NCI-H446 treated with DMSO at 0.1 percent for 48 hours (cell line): ENCODE measurements around the gene TREML4.

Experiments used
- DNase-seq: peaks from one replicate; lab custom pipeline; 2025; lab: John Stamatoyannopoulos, UW

TREML4 gene

DNA sequence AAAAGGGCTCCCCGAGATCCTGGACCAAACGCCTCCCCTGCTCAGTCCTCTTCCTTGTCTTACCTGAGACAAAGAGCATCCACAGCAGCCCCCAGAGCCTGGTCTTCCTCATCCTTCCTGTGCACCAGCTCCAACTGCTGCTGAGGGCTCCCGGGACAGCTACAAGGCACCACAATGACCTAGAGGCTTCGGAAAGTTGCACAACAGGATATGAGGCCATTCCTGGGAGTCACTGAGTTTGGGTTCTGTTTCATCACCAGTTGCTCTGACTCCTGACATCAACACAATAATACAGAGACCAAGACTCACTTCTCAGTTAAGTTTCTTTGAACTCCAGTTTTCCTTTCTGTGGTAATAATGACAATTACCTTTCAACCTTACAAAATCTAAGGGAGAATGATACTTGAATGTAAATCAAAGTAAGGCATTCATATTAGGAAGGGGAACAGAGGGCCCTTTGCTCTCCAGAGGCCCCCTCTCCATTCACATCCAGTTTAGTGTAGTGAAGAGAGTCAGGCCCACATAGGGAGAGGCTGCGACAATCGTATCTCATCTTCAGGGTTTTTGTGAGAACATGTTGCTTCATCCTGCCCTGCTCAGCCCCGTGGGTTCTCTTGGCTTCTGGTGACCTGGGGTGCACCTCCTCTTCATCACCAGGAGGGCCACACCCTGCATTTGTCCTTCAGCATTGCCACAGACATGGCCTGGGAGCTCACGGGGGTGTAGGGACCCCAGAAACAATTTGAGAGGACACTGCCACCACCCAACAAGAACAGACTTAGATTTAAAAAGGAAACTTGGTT lies 58.6 kb downstream of the TREML4 start, which contains the start of gene TREM1:
Gene TREM1, minus strand, starts transcription at position 139 of the 803 bp plus-strand sequence. Its CDS starts 27 bp downstream, at position 112.
- no peak for DNase-seq

DNA sequence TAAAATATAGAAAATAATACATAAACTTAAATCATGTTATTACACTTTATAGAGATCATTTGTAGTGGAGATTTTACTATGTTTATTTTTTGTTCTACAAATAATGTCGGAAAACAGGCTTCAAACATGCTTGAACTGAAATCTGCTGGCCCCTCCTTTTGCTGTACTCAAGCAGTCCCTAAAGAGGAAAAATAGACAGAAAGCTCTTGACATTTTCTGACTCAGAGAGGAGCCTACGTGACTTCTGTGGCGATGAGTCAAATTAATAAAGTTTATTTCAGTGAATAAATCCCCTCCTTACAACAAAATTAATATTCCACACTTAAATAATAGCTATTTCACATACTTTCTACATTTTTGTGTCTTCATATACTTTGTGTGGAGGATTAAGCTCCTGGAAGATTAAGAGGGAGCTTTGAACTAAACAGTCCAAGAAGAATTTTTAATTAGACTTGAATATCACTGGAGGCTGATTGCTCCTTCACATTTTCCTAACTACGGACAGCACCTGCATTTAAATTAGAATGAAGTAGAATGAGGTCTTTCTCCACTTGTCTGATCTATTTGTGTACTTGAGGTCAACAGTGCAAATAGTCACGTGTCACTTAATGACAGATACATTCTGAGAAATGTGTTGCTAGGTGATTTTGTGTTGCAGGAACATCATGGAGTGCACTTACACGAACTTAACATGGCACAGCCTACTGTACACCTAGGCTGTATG lies 60.0 kb downstream of the TREML4 start:
- no peak for DNase-seq
